ENCODE measurements around the gene PWP2. TPM values are rescaled to one million over a fixed set of nuclear protein-coding genes. Genes with fewer than 3 reads are reported as not detected.
"Not testable (repeated sequence)": the region's sequence is repeated elsewhere in the genome, so short reads cannot be mapped to it uniquely, and the experiment has no call there.

PWP2 gene
- total and polyA plus RNA-seq, 12 donors = 0.09 to 33.0 (median 5.6) TPM

DNA sequence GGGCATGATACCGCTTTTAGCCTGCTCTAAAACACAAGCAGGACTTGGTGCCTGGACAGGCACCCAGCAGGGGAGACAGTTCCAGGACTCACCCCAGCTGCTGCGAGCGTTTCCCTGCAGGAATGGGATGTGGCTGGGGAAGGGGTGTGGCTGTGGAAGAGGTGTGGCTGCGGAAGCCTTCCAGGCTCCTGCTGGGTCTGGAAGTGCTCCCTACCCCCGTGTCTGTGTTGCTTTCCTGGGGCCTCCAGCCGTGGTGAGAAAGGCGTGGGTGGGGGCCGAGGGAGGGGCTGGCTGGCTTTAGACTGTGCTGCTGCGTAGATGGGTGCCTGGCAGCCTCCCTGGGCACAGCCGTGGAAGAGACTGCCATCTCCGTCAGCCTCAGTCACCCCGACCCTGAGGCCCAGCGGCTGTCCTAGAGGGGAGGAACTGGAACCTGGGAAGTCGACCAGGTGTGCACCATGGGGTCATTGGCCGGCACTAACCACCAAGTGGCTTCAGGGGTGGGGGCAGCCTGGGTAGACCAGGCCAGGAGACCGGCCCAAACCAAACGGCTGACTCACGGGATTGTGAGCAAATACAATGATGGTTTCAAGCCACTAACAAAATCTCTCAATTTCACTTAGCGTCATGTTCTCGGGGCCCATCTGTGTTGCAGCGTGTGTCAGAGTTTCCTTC, 46.2 kb downstream of the PWP2 start:
- H3K4me1 ChIP-seq (replicated peaks in 1 of 2); H3K27ac ChIP-seq; H3K9me3 ChIP-seq (replicated peaks in 1 of 3); H3K27me3 ChIP-seq; DNase-seq; H3K4me3 ChIP-seq; intact Hi-C loops (cut with DNase I); H3K36me3 ChIP-seq (replicated peaks in 1 of 2): not testable (repeated sequence)
- WGBS, 4 donors = no CpG with 5 or more reads among the region's 21 CpGs

DNA sequence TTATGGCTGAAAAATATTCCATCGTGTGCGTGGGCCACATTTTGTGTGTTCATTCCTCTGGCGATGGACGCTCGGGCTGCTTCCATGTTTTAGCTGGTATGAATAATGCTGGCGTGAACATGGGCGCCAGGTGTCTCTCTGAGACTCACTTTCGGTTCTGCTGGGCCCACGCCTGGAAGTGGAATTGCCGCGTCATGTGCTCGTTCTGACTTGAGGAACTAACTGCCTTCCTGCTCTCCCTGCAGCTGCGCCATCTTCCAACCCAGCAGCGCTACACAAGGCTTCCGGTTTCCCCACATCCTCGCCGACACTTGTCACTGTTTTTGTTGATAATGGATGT, 46.7 kb downstream of the PWP2 start:
- H3K27ac ChIP-seq; H3K9me3 ChIP-seq (replicated peaks in 1 of 3); H3K27me3 ChIP-seq; H3K36me3 ChIP-seq (replicated peaks in 1 of 2); H3K4me1 ChIP-seq (replicated peaks in 1 of 2); intact Hi-C loops (cut with DNase I); H3K4me3 ChIP-seq: not testable (repeated sequence)
- DNase-seq = peak in 6 of 7 donors; percentile 5 to 51 (median 12)
- 77 to 100% methylated on average over 3 to 6 of the region's 17 CpGs; no CpG with 5 or more reads in 2 of the 4 donors for WGBS, 4 donors

DNA sequence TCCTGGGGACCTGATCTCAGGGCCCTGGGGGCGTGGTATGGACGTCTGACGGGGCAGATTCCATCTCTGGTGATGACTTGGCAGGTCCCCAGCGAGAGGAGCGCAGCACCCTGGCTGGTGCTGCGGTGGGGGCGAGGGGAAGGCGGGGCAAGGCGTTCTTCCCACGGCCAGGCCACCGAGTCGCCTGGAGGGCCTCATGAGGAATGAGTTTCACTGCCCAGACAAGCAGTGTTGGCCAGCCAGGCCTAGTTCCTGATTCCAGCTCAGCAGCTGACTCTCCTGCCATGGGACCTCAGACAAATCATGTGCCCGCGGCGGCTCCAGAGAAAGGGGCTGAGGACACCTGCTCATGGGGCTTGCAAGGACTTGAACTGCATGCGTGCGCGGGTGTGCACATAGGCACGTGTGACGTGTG, 47.6 kb downstream of the PWP2 start:
- DNase-seq; H3K27ac ChIP-seq; H3K27me3 ChIP-seq; intact Hi-C loops (cut with DNase I); H3K4me1 ChIP-seq (replicated peaks in 1 of 2); H3K9me3 ChIP-seq (replicated peaks in 1 of 3); H3K36me3 ChIP-seq (replicated peaks in 1 of 2); H3K4me3 ChIP-seq: not testable (repeated sequence)
- no CpG with 5 or more reads among the region's 20 CpGs for WGBS, 4 donors

DNA sequence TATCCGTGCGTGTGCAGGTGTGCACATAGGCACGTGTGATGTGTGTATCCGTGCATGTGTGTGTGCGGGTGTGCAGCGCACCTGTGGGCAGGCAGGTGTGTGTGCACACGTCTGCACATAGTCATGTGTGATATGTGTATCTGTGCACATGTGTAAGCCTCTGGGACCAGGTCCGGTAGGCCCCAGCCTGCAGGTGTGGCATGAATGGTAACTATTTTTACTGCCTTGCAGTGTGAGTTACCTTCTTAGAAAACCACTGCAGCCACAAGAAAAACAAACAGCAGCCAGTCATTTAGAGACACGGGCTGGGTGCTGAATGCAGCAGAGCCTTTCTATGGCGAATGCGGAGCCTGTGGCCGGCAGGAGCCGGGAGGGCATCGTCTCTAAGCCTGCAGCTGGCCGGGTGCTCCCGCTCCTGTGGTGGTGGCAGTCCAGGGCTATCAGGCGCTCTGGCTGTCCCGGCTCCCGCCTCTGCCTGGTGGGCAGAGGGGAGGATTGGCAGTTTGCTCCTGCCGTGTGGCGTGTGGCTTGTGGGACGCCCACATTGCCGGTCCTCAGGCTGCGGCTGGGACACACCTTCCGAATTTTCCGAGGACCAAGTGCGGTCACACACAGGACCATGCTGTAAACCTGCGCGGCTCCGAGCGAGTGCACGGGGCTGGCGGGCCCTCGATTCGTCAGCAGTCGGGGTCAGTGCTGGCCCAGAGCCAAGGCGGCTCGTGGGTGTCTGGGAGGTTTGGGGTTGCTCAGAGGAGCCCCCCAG, 48.2 kb downstream of the PWP2 start:
- no CpG with 5 or more reads among the region's 38 CpGs for WGBS, 4 donors
- H3K27me3 ChIP-seq; intact Hi-C loops (cut with DNase I): not testable (repeated sequence)

DNA sequence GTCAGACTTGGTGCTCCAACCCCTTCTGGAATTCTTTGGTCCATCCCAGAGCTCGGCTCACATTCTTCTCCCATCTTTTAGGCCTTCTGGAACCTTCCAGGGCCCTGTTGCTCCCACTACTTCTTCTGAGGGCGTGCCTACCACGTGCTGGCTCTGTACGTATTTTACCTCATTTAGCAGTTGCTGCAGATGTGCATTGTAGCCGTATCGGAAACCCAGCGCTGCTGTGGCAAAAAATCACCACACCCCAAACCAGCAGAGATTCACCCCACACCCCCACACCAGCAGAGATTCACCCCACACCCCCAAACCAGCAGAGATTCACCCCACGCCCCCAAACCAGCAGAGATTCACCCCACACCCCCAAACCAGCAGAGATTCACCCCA, 48.8 kb downstream of the PWP2 start:
- H3K4me1 ChIP-seq (replicated peaks in 1 of 2); H3K27ac ChIP-seq; DNase-seq; H3K4me3 ChIP-seq; H3K36me3 ChIP-seq (replicated peaks in 1 of 2); intact Hi-C loops (cut with DNase I); H3K27me3 ChIP-seq; H3K9me3 ChIP-seq (replicated peaks in 1 of 3): not testable (repeated sequence)
- WGBS, 4 donors = no CpG with 5 or more reads among the region's 8 CpGs

More for the DNA sequence above, 48.2 kb downstream of the PWP2 start:
- H3K27ac ChIP-seq; DNase-seq; H3K36me3 ChIP-seq (replicated peaks in 1 of 2); H3K4me1 ChIP-seq (replicated peaks in 1 of 2); H3K4me3 ChIP-seq; H3K9me3 ChIP-seq (replicated peaks in 1 of 3): not testable (repeated sequence)

DNA sequence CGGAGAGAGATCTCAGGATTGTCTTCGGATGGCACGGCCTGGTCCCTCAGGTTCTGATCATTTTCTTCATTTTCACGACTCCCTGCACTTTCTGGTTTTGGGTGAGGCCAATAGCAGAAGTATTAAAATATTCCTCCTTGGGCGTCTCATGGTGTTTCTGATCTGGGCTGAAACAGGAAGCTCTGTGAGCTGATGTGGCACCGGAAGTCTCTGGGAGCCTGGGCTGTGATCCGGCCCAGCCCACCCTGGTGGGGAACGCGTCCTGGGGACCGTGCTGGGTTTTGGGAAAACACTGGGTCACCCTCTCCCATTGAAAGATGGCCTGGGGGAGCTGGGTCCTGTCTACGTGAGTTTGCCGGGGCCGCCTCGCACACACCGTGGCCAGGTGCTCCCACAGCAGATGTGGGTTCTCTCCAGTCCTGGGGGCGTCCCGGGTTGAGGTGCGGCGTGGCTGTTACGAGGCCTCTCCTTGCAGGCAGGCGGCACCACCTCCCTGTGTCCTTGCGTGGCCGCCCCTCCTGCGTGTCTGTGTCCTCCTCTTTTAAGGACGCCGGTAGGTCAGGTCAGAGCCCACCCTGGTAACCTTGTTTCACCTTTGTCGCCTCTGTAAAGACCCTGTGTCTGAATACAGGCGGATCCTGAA, 50.4 kb downstream of the PWP2 start:
- WGBS, 4 donors = no CpG with 5 or more reads among the region's 28 CpGs
- H3K4me1 ChIP-seq (replicated peaks in 1 of 2); DNase-seq; H3K36me3 ChIP-seq (replicated peaks in 1 of 2); H3K9me3 ChIP-seq (replicated peaks in 1 of 3); H3K27me3 ChIP-seq; intact Hi-C loops (cut with DNase I); H3K27ac ChIP-seq; H3K4me3 ChIP-seq: not testable (repeated sequence)

DNA sequence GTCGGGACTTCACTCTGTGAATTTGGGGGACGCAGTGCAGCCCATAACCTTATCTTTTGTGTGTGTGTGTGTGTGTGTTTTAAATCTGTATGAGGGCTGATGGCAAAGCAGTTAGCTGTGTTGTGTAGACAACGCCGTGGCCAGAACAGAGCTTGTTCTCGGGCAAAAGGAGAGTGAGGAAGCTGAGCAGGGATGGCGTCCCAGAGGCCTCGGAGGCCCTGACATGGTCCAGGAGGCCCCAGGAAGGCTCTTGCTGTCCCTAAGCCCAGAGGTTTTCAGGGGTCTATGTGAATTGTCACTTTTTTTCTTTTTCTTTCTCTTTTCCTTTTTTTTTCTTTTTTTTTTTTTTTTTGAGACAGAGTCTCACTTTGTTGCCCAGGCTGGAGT, 50.9 kb downstream of the PWP2 start:
- H3K9me3 ChIP-seq (replicated peaks in 1 of 3); H3K4me1 ChIP-seq (replicated peaks in 1 of 2); H3K4me3 ChIP-seq; H3K27me3 ChIP-seq; intact Hi-C loops (cut with DNase I); H3K27ac ChIP-seq; DNase-seq; H3K36me3 ChIP-seq (replicated peaks in 1 of 2): not testable (repeated sequence)
- 59% methylated on average over 2 of the region's 7 CpGs; no CpG with 5 or more reads in 3 of the 4 donors for WGBS, 4 donors

DNA sequence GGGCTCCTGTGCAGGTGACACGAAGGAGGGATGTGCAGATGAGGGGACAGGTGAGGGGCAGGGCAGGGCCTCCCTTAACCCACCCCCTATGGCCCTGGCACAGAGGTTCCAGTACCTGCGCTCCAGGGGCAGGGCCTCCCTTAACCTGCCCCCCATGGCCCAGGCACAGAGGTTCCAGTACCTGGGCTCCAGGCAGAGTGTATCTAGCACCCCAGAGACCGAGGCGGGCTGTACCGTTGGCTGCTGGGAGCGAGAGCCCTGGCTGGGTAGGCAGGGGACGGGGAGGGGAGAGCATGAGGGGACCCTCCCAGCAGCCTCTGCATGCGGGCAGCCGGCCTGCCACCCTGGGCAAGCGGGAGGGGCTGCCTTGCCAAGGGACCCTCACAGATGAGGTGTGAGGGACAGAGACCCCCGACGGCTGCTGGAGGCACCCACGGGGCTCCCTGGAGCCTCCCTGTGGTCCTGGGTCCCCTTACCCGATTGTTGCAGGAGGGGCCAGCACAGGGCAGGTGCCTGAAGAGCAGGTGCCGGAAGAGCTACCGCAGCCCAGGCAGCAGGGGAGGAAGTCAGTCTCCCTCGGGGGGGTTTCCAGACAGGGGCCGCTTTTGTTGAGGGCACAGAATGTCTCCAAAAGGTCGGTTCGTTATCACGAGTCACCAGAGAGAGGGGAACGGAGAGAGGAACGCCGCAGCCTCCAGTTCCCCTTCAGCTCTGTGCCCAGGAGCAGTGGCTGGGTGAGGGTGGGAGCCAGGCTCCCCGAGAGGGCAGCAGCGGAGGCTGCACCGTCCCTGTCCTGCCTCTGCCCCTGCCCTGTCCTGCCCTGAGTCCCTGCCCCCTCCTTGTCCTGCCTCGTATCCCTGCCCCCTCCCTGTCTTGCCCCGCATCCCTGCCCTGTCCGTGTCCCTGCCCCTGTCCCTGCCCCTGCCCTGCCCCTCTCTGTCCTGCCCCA, 52.4 kb downstream of the PWP2 start:
- not testable (repeated sequence) for DNase-seq

DNA sequence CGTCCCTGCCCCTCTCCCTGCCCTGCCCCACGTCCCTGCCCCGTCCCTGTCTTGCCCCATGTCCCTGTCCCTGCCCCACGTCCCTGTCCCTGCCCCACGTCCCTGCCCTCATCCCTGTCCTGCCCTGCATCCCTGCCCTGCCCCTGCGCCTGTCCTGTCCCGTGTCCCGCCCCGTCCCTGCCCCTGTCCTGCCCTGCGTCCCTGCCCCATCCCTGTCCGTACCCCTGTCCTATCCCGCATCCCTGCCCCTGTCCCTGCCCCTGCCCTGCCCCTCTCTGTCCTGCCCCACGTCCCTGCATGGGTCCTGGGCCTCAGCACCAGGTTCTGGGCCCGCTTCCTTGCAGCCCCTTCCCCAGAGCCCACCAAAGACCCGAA, 53.1 kb downstream of the PWP2 start:
- intact Hi-C loops (cut with DNase I); H3K4me3 ChIP-seq: not testable (repeated sequence)
- no CpG with 5 or more reads among the region's 15 CpGs for WGBS, 4 donors

More for the DNA sequence above, 52.4 kb downstream of the PWP2 start:
- H3K27me3 ChIP-seq; H3K4me1 ChIP-seq (replicated peaks in 1 of 2); H3K9me3 ChIP-seq (replicated peaks in 1 of 3); H3K36me3 ChIP-seq (replicated peaks in 1 of 2); intact Hi-C loops (cut with DNase I); H3K4me3 ChIP-seq: not testable (repeated sequence)
- peak overlapping the region in 1 of 5 donors; percentile 66 for H3K27ac ChIP-seq
- 100% methylated on average over 1 of the region's 30 CpGs; no CpG with 5 or more reads in 3 of the 4 donors for WGBS, 4 donors

DNA sequence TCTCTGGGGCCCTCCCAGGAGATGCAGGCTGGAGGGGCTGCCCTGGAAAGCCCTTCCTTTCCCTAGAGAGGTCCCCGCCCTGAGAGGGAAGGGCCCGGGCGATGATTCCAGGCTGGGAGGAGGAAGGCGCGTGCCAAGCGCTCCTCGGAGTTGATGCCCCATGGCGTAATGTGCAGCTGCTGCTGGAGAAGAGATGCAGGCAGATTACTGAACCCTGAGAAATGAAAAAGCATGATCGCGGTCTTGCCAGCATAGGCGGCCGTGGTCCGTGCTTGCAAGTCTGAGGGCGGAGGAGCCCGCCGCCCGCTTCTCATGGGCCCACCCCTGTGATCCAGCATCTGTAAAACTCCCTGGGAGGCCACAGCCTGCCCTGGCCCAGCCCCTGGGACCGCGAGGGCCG, 53.6 kb downstream of the PWP2 start:
- WGBS, 4 donors = no CpG with 5 or more reads among the region's 20 CpGs
- intact Hi-C loops (cut with DNase I); H3K4me3 ChIP-seq; H3K4me1 ChIP-seq (replicated peaks in 1 of 2); DNase-seq; H3K27me3 ChIP-seq; H3K27ac ChIP-seq; H3K36me3 ChIP-seq (replicated peaks in 1 of 2); H3K9me3 ChIP-seq (replicated peaks in 1 of 3): not testable (repeated sequence)

More for the DNA sequence above, 53.1 kb downstream of the PWP2 start:
- H3K27ac ChIP-seq; H3K36me3 ChIP-seq (replicated peaks in 1 of 2); DNase-seq; H3K27me3 ChIP-seq; H3K4me1 ChIP-seq (replicated peaks in 1 of 2); H3K9me3 ChIP-seq (replicated peaks in 1 of 3): not testable (repeated sequence)
